ENCODE measurements around the gene UBL7.

UBL7 gene

DNA sequence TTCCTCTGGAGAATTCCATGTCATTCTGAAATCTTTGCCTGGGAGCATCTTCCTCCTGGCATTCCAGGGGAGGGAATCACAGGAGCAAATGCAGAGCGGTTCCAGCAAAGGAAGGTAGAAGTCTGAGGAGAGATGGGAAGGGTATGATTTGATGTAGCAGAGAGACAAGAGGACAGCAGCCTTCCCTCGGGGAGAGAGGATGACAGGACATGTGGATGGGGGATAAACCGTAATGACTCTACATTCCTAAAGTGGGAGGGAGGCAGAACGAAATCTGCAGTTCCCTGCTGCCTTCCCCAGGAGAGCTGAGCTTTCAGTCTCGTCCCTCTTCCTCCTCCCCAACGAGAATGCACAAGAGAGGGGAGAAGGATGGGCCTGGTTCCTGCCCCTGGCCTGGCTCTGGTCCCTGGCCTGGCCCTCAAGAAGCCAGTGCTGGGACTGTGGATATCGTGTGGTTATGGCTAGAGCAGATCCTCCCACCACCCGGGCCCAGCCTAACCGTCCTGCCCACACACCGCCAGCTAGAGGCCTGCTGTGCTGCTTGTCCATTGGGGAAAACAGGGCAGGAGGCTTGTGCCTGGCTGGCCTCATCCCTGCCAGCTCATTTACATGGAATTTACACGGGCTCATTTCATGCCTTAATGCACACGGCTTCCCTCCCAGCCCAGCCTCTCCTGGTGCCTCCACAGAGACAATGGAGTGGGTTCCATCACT is 53.8 kb downstream of the UBL7 start:
- no peak for DNase-seq (ENCODE audit: low spot score)

DNA sequence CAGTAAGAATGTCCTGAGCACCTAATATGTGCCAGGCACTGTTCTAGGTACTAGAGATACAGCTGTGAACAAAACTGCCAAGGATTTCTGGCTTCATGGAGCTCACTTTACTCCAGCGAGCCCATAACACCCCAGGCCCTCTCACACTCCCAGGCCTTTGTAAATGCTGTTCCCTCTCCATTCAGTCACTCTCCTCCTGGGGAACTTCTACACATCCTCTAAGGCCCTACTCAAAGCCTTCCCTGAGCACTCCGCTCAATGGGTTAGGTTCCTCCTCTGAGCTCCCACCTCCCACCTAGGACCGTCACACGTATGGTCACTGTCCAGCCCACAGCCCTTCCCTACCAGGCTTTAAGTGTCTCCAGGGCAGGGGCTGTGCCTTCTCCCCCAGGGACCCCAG is 54.4 kb downstream of the UBL7 start:
- no peak for DNase-seq (ENCODE audit: low spot score)

DNA sequence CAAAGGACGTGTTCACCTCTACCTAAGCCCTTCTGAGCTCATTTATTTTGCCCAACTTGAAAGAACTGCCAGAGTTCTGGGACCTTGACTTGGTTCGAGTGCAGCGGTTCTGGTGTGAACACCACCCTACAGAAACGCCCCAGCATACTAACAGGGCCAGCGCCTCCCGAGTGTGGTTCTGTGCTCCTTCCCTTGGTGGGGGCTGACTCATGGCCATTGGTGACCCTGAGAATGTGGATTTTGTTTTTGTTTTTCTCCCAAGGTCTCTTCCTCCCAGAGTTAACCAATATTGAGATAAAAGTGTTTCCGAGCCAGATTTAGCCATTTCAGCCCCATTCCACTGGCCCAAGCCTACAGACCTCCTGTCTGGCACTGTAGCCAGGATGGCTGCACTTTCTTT is 55.1 kb downstream of the UBL7 start:
- no peak for DNase-seq (ENCODE audit: low spot score)

DNA sequence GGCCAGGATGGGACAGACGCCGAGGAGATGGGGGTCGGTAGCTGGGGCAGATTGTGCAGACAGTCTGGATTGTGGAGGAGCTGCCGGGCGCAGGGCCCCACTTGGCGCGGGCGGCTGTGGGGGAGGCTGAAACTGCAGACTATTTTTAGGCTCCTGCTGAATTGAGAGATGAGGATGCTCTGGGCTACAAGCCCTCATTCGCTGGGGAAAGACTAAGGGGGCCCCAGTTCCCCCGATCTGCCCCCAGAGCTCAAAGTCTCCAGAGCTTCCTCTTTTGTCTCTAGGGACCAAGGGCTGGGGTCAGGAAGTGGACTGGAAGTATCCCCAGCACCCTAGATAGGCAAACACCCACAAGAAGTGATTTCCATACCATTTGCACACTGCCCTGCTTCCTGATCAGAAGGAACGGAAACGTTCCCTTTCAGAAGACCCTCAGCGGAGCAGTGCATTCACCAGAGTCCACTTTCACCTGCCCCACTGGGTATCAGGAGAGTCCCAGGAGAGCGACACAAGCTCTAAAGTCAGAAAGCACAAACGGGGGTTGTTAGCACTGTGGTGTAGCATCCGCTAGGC is 56.9 kb downstream of the UBL7 start:
- DNase-seq (ENCODE audit: low spot score), result no peak

DNA sequence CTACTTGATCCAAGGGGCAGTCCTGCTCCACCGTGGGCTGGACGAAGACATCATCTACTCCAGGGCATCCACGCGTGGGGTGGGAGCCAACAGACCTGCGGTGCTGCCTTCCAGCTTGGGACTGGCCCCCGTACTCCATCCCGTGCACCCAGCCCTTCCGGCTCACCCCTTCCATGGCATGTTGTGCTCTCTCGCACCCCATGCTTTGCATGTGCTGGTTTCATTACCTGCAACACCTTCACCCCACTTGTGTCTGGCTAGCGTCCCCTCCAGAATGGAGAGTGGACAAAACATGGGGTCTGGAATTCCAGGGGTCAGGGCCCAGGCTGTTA is 57.4 kb downstream of the UBL7 start:
- DNase-seq (ENCODE audit: low spot score), result no peak

DNA sequence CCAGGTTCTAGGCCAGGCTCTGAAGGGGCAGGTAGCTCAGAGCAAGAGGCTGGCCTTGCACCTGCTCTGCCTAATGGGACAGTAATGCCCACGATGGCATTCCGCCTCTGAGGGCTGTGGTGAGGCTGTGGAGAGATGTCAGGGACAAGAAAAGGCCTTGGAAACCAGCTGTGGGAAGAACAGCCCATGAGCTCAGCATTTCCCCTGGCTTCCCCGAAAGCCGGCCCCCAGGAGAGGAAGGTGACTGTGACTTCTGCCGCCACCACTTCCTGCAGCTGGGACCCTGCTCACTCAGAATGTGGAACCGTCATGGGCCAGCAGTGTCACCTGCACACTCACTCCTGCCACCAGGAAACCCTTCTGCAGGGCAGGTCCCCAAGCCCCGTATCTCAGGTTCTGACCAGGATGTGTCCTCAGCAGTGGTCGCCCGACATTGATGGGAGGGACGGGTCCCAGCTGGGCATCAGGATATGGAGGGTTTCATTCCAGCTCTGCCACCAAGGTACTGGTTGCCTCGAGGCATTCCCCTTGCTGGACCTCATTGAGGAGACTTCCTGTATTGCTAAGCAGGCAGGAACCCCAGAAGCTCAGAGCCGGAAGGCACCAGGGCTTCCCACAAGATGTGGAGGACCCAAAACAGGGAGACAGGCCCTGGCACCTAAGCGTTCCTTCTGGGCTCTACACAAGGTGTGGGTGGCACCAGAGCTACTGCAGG is 57.9 kb downstream of the UBL7 start:
- DNase-seq (ENCODE audit: low spot score), result peak; percentile 91

DNA sequence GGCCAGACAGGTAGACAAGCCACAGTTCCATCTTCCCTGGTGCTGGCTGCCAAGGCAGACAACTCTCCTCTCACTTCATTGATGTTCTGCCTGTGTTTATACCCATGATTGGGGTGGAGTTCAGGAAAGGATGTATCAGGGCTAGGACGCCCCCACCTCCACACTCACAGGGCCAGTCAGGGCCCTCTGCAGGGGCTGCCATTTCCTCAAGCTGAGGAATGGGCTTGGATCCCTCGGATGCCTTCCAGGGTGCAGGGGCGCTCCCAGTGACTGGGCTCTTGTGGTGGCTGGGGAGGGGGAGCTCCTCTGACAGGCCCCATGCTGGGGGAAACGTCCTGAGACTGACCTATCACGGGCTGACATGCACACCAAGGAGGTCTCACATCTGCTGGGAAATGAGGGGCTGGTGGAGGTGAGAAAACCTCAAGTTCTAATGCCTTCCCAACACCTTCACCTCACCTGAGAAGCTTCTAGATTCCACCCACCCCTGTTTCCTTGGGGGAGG is 58.6 kb downstream of the UBL7 start:
- DNase-seq (ENCODE audit: low spot score), result peak; percentile 30

DNA sequence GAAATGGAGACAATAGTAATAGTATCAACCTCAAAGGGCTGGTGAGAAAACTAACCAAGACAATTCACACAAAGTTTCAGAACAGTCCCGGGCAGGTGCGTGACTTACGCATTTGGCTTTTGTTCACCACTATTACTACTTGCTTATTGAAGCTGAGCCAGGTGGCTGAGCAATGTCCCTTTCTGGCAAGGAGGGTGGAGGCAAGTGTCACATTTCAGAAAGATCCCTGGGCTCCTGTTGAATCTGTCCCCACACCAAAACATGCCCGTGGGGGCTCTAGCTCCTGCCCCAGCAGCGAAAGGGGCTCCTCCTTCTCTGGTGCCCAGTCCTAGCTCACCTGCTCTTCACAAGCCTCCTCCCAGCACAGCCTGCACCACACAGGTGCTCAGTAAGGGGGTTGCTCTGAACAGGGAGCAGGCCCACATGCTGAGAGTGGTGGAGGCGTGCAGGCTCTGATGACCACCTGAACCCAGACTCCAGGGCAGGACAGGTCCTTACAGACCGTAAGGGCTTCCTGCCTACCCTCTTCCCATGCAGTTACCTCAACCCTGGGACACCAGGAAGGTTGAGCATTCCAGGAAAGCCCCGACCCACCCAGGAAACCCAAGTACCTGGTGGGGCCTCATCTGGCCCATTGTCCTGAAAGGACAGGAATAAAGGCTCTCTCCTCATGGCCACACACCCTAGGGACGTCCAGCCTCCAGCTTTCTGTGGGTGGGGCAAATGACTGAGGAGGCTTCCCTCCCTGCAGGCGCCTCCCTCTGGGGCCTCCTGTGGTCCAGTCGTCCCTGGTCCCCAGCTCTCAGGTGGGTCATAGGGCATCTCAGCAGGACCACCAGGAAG is 59.8 kb downstream of the UBL7 start:
- peak; percentile 45 for DNase-seq (ENCODE audit: low spot score)

DNA sequence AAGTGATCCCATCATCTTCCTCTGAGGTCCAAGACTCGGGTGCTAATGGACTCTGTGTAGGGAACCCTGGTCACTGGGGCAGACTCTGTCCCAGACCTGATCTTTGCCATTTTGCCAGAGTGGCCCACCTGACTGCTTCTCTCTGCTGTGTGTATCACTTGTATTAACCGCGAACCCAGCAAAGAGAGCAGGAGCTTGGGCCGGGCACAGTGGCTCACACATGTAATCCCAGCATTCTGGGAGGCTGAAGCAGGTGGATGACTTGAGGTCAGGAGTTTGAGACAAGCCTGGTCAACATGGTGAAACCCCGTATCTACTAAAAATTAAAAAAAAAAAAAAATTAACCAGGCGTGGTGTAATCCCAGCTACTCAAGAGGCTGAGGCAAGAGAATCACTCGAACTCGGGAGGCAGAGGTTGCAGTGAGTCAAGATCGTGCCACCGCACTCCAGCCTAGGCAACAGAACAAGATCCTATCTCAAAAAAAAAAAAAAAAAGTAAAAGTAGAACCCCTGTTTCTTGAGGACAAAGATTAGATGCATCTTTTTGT is 60.6 kb downstream of the UBL7 start:
- DNase-seq (ENCODE audit: low spot score), result peak; percentile 55

DNA sequence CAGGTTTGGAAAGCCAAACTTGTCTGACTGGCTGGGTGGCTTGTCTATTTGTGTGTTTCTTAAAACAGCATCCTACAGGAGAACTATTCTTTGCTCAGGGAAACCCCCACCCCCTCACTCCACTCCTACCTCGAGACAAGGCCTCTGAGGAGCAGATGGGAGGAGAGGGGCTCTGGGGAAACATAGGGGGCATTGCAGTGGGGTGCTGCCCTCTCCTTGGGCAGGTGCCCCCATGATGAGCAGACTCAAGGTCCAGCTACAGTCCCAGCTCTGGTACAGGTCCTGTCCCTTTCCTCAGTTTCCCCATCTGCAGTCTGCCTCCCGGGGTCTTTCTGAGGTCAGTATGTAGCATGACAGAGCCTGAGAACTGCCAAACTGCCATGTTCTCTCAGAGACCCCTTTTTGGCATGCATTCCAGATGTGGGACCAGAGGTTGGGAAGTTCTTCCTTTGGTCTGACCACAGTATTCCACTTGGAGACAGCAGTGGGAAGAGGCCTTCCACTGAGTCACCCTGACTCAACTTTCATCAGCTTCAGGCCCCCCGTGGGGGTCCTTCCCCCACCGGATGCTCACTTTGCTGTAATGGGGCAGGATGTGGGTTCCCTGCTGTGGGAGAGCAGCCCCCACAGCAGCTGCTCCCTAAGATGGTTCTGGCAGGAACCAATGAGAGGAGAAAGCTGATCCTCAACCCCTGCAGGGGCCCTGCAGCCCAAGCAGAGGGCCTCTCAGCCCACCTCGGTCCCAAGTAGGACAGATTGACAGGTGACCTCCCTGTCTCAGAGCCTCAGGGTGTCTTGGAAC is 61.2 kb downstream of the UBL7 start:
- peak; percentile 58 for DNase-seq (ENCODE audit: low spot score)

DNA sequence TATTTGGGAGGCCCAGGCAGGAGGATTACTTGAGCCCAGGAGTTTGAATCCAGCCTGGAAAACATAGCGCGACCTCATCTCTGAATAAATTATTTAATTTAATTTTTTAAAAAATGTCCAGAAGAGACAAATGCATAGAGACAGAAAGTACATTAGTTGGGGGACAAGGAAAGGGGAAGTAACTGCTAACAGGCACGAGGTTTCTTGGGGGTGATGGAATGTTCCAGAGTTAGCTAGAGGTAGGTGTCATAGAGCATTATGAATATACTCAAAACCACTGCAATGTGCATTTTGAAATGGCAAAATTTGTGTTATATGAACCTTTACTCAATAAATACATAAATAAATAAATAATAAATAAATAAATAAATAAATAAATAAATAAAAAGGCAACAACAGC is 61.9 kb downstream of the UBL7 start:
- DNase-seq (ENCODE audit: low spot score), result no peak

DNA sequence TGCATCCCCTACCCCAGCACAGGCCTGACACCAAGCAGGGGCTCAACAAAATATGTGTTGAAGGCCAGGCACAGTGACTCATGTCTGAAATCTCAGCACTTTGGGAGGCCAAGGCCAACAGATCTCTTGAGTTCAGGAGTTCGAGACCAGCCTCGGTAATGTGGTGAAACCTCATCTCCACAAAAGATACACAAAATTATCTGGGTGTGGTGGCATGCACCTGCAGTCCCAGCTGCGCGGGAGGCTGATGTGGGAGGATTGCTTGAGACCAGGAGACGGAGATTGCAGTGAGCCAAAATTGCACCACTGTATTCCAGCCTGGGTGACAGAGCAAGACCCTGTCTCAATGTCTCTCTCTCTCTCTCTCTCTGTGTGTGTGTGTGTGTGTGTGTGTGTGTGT is 62.8 kb downstream of the UBL7 start:
- DNase-seq (ENCODE audit: low spot score), result no peak

DNA sequence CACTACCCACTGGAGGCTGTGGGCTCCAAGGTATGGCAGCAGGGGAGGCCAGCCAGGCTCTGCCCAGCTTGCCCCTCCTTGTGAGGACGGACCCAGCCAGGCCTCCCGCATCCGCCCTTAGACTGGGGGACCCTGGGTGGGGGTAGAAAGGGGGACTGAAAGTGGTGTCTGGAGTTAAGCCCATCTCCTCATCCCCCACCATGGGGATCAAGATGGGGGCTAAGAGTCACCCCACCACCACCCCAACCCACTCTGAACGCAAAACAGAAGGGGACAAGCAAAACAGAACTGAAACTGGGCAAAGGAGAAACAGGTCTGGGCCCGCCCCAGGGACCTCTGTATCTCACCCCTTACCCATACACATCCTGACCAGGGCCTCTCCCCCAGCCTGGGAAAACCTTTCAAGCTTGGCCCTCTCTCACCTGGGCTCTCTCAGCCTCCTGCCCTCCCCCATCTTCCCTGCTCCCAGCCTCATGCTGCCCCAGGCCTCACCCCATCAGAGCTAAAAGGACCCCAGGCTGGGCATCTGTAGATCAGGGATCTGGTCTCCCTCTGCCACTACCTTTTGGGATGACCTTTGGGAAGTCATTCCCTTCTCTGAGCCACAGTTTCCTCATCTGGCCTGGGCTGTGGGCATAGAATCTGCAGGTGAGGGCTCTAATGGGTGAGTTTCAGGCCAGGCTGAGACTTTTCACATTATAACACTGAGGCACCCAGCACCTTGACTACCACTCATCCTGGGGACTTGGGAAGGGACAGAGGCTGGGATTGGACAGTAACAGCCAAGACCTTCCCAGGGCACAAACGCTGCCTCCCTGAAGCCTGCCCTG is 63.5 kb downstream of the UBL7 start:
- no peak for DNase-seq (ENCODE audit: low spot score)

DNA sequence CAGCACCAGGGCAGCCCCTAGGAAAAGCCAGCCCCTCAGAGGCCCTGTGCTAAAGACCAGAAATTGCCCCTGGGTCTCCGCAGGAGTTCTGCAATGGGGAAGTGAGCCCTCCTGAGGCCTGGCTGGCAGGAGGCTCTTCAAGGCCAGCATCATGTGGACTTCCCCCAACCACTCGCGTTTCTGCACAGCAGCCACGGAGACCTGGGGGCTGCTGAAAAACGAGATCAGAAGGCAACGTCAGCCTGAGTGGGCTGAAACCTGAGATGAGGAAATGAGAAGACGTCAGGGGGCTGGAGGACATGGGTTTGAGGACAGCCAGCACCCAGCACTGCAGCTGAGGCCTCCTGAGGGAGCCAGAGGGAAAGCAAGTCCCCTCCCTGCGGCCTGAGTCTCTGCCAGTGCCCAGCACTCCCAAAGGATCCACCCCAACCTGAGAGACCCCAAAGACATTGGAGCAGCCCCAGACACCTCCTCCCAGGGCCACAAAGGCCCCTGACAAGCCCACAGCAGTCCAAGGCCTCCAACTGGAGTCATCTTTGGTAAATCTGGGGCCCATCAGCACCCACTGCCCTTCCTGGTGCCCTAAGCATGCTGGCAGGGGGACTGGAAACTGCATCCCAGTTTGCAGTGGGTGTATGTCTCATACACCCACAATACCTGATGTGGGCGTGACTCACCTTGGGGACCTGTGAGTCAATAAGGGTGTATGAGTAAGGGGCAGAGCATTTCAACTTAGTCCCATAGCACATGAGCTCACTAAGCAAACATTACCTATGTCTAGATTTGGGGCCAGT is 64.3 kb downstream of the UBL7 start:
- peak; percentile 32 for DNase-seq (ENCODE audit: low spot score)

DNA sequence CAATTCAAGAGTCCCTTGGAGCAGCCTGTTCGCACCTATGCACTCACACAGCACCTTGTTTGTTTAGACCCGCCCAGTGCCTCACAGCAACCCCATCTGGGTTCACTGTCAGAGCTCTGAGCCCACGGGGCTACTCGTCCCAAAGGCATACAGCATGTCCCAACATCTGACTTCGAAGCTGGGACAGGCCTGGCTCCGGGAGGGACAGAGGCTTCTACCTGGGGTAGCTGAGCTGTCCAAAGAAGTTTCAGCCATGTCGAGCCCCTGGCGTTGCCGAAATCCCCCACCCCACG is 64.9 kb downstream of the UBL7 start:
- DNase-seq (ENCODE audit: low spot score), result no peak
